Activated CD4-positive, alpha-beta memory T cell treated with anti-CD3 and anti-CD28 coated beads, Interleukin-2, amount 10 ng/mL, durations not matched to agents 7 days and 5 days (primary cell): ENCODE results near the gene C17orf107. TPM values are rescaled to one million over a fixed set of nuclear protein-coding genes. Genes with fewer than 3 reads are reported as not detected.
"Not testable (repeated sequence)": the region's sequence is repeated elsewhere in the genome, so short reads cannot be mapped to it uniquely, and the experiment has no call there.

Experiments used
- CTCF ChIA-PET: fragments of 350-600 bp; sonication (Branson Sonifier 250); formaldehyde crosslinking; loops from one replicate; lab custom pipeline; 2021; ENCODE audit warnings: antibody characterized with exemption, inconsistent platforms; lab: Charles Lee
- POLR2A ChIA-PET: fragments of 350-600 bp; sonication (Branson Sonifier 250); formaldehyde crosslinking; loops from one replicate; lab custom pipeline; 2021; ENCODE audit warnings: antibody characterized with exemption; lab: Charles Lee
- DNase-seq: peaks from one replicate; pipeline ENCODE4 v3.0.0-alpha.2; 2020
- H3K27ac Mint-ChIP-seq: one replicate; pipeline ENCODE4 v1.8.0; 2021; ENCODE audit warnings: mild to moderate bottlenecking, mixed read lengths
- H3K27me3 Mint-ChIP-seq: one replicate; pipeline ENCODE4 v1.8.0; 2021; ENCODE audit warnings: mixed read lengths
- H3K36me3 Mint-ChIP-seq: one replicate; pipeline ENCODE4 v1.8.0; 2021; ENCODE audit warnings: low read depth, mixed read lengths
- H3K4me1 Mint-ChIP-seq: one replicate; pipeline ENCODE4 v1.8.0; 2021; ENCODE audit warnings: mixed read lengths
- H3K4me3 Mint-ChIP-seq: one replicate; pipeline ENCODE4 v1.8.0; 2021; ENCODE audit warnings: mild to moderate bottlenecking, mixed read lengths
- H3K9me3 Mint-ChIP-seq: one replicate; pipeline ENCODE4 v1.8.0; 2021; ENCODE audit warnings: mixed read lengths
- total RNA-seq, 2 experiments: library from RNA; stranded (reverse); gene quantifications; one replicate each; pipeline ENCODE4 v1.2.3, GENCODE V29; 2021

Gene C17orf107
- total RNA-seq, 2 experiments from 2014 or later, result 0.58 to 0.98 TPM

GRCh38 chr17:4859816-4860625 lies 39.3 kb upstream of the C17orf107 start:
- peaks cover 9% of the 10 kb centered on the region for H3K36me3 Mint-ChIP-seq
- no peak overlapping the region for H3K27ac Mint-ChIP-seq
- CTCF ChIA-PET, result no interaction called here
- DNase-seq, result no peak
- no peaks in the 10 kb centered on the region for H3K27me3 Mint-ChIP-seq
- no peaks in the 10 kb centered on the region for H3K9me3 Mint-ChIP-seq
- POLR2A ChIA-PET, result no interaction called here
- peaks cover 1% of the 10 kb centered on the region for H3K4me1 Mint-ChIP-seq
- no peak overlapping the region for H3K4me3 Mint-ChIP-seq

- CTCF ChIA-PET, result no interaction called here
- H3K27me3 Mint-ChIP-seq, result no peaks in the 10 kb centered on the region
- peaks cover 1% of the 10 kb centered on the region for H3K4me1 Mint-ChIP-seq
These were observed 38.7 kb upstream of the C17orf107 start for GRCh38 chr17:4860651-4861050.

GRCh38 chr17:4861052-4861451 lies 38.3 kb upstream of the C17orf107 start:
- POLR2A ChIA-PET, result interaction anchor here (1.0 kb wide), 1 partner anchor 23 kb away, joined by 3 read pairs; no protein-coding TSS in a partner anchor
- CTCF ChIA-PET, result no interaction called here
- Mint-ChIP-seq H3K27me3 (no peaks in the 10 kb centered on the region), H3K27ac (no peak overlapping the region), H3K4me1 (peaks cover 1% of the 10 kb centered on the region), H3K9me3 (no peaks in the 10 kb centered on the region), H3K36me3 (peaks cover 9% of the 10 kb centered on the region), H3K4me3 (no peak overlapping the region)
- DNase-seq, result no peak

More at GRCh38 chr17:4860651-4861050, 38.7 kb upstream of the C17orf107 start:
- POLR2A ChIA-PET, result no interaction called here
- Mint-ChIP-seq H3K36me3 (peaks cover 9% of the 10 kb centered on the region), H3K4me3 (no peak overlapping the region), H3K9me3 (no peaks in the 10 kb centered on the region), H3K27ac (no peak overlapping the region)
- DNase-seq, result no peak

- CTCF ChIA-PET, result no interaction called here
- Mint-ChIP-seq H3K4me1 (peaks cover 1% of the 10 kb centered on the region), H3K27ac (no peak overlapping the region), H3K9me3 (no peaks in the 10 kb centered on the region), H3K4me3 (no peak overlapping the region), H3K36me3 (peaks cover 5% of the 10 kb centered on the region), H3K27me3 (no peaks in the 10 kb centered on the region)
- POLR2A ChIA-PET, result no interaction called here
- DNase-seq, result no peak
These were observed 36.6 kb upstream of the C17orf107 start for GRCh38 chr17:4862720-4863119.

- H3K27ac Mint-ChIP-seq, result no peak overlapping the region
- no peak overlapping the region for H3K4me3 Mint-ChIP-seq
- CTCF ChIA-PET, result no interaction called here
- no peak for DNase-seq
- peaks cover 5% of the 10 kb centered on the region for H3K36me3 Mint-ChIP-seq
- no peaks in the 10 kb centered on the region for H3K27me3 Mint-ChIP-seq
- POLR2A ChIA-PET, result no interaction called here
- no peaks in the 10 kb centered on the region for H3K9me3 Mint-ChIP-seq
- peaks cover 1% of the 10 kb centered on the region for H3K4me1 Mint-ChIP-seq
These were observed 36.0 kb upstream of the C17orf107 start for GRCh38 chr17:4863321-4863720.

- POLR2A ChIA-PET, DNase-seq, H3K4me3 Mint-ChIP-seq, CTCF ChIA-PET, H3K4me1 Mint-ChIP-seq, H3K27ac Mint-ChIP-seq, H3K27me3 Mint-ChIP-seq, H3K36me3 Mint-ChIP-seq, H3K9me3 Mint-ChIP-seq: not testable (repeated sequence)
These were observed 31.8 kb upstream of the C17orf107 start for GRCh38 chr17:4867535-4867934.

GRCh38 chr17:4869058-4869998 lies 30.0 kb upstream of the C17orf107 start:
- DNase-seq, H3K27me3 Mint-ChIP-seq, H3K9me3 Mint-ChIP-seq, POLR2A ChIA-PET, H3K27ac Mint-ChIP-seq, H3K4me3 Mint-ChIP-seq, H3K36me3 Mint-ChIP-seq, CTCF ChIA-PET, H3K4me1 Mint-ChIP-seq: not testable (repeated sequence)

- CTCF ChIA-PET, result no interaction called here
- Mint-ChIP-seq H3K36me3 (peaks cover 4% of the 10 kb centered on the region), H3K4me3 (no peak overlapping the region), H3K4me1 (no peaks in the 10 kb centered on the region), H3K9me3 (no peaks in the 10 kb centered on the region), H3K27me3 (no peaks in the 10 kb centered on the region), H3K27ac (no peak overlapping the region)
- POLR2A ChIA-PET, result no interaction called here
- DNase-seq, result no peak
These were observed 28.5 kb upstream of the C17orf107 start for GRCh38 chr17:4870855-4871254.

GRCh38 chr17:4872786-4873185 lies 26.6 kb upstream of the C17orf107 start:
- no peak overlapping the region for H3K27ac Mint-ChIP-seq
- no peaks in the 10 kb centered on the region for H3K27me3 Mint-ChIP-seq
- peaks cover 4% of the 10 kb centered on the region for H3K36me3 Mint-ChIP-seq
- CTCF ChIA-PET, result no interaction called here
- DNase-seq, result no peak
- H3K4me3 Mint-ChIP-seq, result no peak overlapping the region
- no peaks in the 10 kb centered on the region for H3K4me1 Mint-ChIP-seq
- POLR2A ChIA-PET, result no interaction called here
- H3K9me3 Mint-ChIP-seq, result no peaks in the 10 kb centered on the region

GRCh38 chr17:4877089-4877488 lies 22.2 kb upstream of the C17orf107 start:
- no peaks in the 10 kb centered on the region for H3K27me3 Mint-ChIP-seq
- H3K27ac Mint-ChIP-seq, result no peak overlapping the region
- no peak overlapping the region for H3K4me3 Mint-ChIP-seq
- peaks cover 13% of the 10 kb centered on the region for H3K36me3 Mint-ChIP-seq
- no peak for DNase-seq
- CTCF ChIA-PET, result no interaction called here
- H3K9me3 Mint-ChIP-seq, result no peaks in the 10 kb centered on the region
- POLR2A ChIA-PET, result no interaction called here
- no peaks in the 10 kb centered on the region for H3K4me1 Mint-ChIP-seq

GRCh38 chr17:4879601-4880000 lies 19.7 kb upstream of the C17orf107 start:
- H3K27me3 Mint-ChIP-seq, result no peaks in the 10 kb centered on the region

GRCh38 chr17:4880857-4881256 lies 18.5 kb upstream of the C17orf107 start:
- CTCF ChIA-PET, result interaction anchor here (0.5 to 4.2 kb wide), 5 partner anchors 11 to 172 kb away, joined by 3 to 18 read pairs (median 4); partner anchors contain the start of genes ARRB2, GLTPD2 and MED11
- Mint-ChIP-seq H3K4me3 (no peak overlapping the region), H3K9me3 (no peaks in the 10 kb centered on the region), H3K36me3 (peaks cover 18% of the 10 kb centered on the region), H3K27ac (no peak overlapping the region), H3K4me1 (no peaks in the 10 kb centered on the region), H3K27me3 (no peaks in the 10 kb centered on the region)
- DNase-seq, result no peak
- POLR2A ChIA-PET, result interaction anchor here (1.0 to 1.4 kb wide), 5 partner anchors 9 to 170 kb away, joined by 3 to 6 read pairs (median 3); partner anchors contain the start of gene ARRB2

More at GRCh38 chr17:4879601-4880000, 19.7 kb upstream of the C17orf107 start:
- H3K9me3 Mint-ChIP-seq, result no peaks in the 10 kb centered on the region
- no peak overlapping the region for H3K27ac Mint-ChIP-seq
- no peaks in the 10 kb centered on the region for H3K4me1 Mint-ChIP-seq
- H3K36me3 Mint-ChIP-seq, result peaks cover 11% of the 10 kb centered on the region
- no peak overlapping the region for H3K4me3 Mint-ChIP-seq
- DNase-seq, result no peak
- CTCF ChIA-PET, result interaction anchor here (4.2 kb wide), 1 partner anchor 170 kb away, joined by 18 read pairs; the partner anchor contains the start of gene ARRB2
- POLR2A ChIA-PET, result no interaction called here
